CD4-positive, CD25-positive, alpha-beta regulatory T cell (primary cell): ENCODE measurements around the gene GPR142. TPM values are rescaled to one million over a fixed set of nuclear protein-coding genes. Genes with fewer than 3 reads are reported as not detected.

ENCODE experiments used
- ATAC-seq, 2 donors: fragments of 150-1000 bp; cut with Tn5 transposase; one replicate each; pipeline ENCODE4 v1.10.0; 2021; ENCODE audit warnings: low read depth in 2 of 2, moderate number of reproducible peaks in 2 of 2, moderate library complexity in 1 of 2
- DNase-seq, 3 donors: peaks; one replicate each; pipeline versions ENCODE4 v3.0.0 to v3.0.0-alpha.2; 2012 to 2022; ENCODE audit warnings: mixed read lengths in 1 of 3
- H3K27ac ChIP-seq: one replicate; pipeline ENCODE4 v1.7.0; 2013; ENCODE audit warnings: mild to moderate bottlenecking, low read length; ENCODE audit not compliant: insufficient read depth, poor library complexity, severe bottlenecking
- H3K27me3 ChIP-seq: one replicate; pipeline ENCODE4 v1.7.0; 2013; ENCODE audit warnings: low read length; ENCODE audit not compliant: control insufficient read depth, insufficient read depth
- H3K36me3 ChIP-seq: one replicate; pipeline ENCODE4 v1.7.0; 2013; ENCODE audit warnings: mild to moderate bottlenecking, low read length, moderate library complexity; ENCODE audit not compliant: control insufficient read depth, insufficient read depth
- H3K4me1 ChIP-seq: 2 replicates; pipeline ENCODE4 v1.7.0; 2013; ENCODE audit warnings: mild to moderate bottlenecking, low read length; ENCODE audit not compliant: insufficient read depth, control insufficient read depth, poor library complexity, severe bottlenecking
- H3K4me3 ChIP-seq: one replicate; pipeline ENCODE4 v1.7.0; 2013; ENCODE audit warnings: low read depth, mild to moderate bottlenecking, low read length, moderate library complexity
- H3K9me3 ChIP-seq, 2 experiments: 1 replicate in 1 of 2; 2 replicates in 1 of 2; pipeline ENCODE4 v1.7.0; 2013; ENCODE audit warnings: low read length in 2 of 2, mild to moderate bottlenecking in 1 of 2, moderate library complexity in 1 of 2; ENCODE audit not compliant: control insufficient read depth in 2 of 2
- H3K27ac Mint-ChIP-seq, 3 donors: one replicate each; pipeline ENCODE4 v1.8.0; 2020 to 2022; ENCODE audit warnings: mild to moderate bottlenecking in 3 of 3, mixed read lengths in 3 of 3, moderate library complexity in 2 of 3
- H3K27me3 Mint-ChIP-seq: one replicate; pipeline ENCODE4 v1.8.0; 2022; ENCODE audit warnings: mild to moderate bottlenecking, mixed read lengths
- H3K36me3 Mint-ChIP-seq: one replicate; pipeline ENCODE4 v1.8.0; 2020; ENCODE audit warnings: mixed read lengths
- H3K4me1 Mint-ChIP-seq, 4 donors: one replicate each; pipeline ENCODE4 v1.8.0; 2020 to 2022; ENCODE audit warnings: mixed read lengths in 4 of 4, mild to moderate bottlenecking in 1 of 4
- H3K4me3 Mint-ChIP-seq, 4 donors: one replicate each; pipeline ENCODE4 v1.8.0; 2020 to 2022; ENCODE audit warnings: mild to moderate bottlenecking in 4 of 4, mixed read lengths in 4 of 4, moderate library complexity in 3 of 4
- H3K9me3 Mint-ChIP-seq, 7 donors: one replicate each; pipeline ENCODE4 v1.8.0; 2020 to 2022; ENCODE audit warnings: mixed read lengths in 7 of 7, mild to moderate bottlenecking in 3 of 7, moderate library complexity in 2 of 7
- polyA plus RNA-seq, 4 donors: library from polyadenylated mRNA; unstranded; fragments of 300-500 nt; fragmentation: Illumina TruSeq; gene quantifications; one replicate each; pipeline ENCODE4 v1.2.3, GENCODE V29; 2021
- total RNA-seq: library from RNA; stranded (reverse); gene quantifications from one replicate; pipeline ENCODE4 v1.2.3, GENCODE V29; 2022

GPR142 gene
- total and polyA plus RNA-seq, 5 donors from 2014 or later = not detected

DNA sequence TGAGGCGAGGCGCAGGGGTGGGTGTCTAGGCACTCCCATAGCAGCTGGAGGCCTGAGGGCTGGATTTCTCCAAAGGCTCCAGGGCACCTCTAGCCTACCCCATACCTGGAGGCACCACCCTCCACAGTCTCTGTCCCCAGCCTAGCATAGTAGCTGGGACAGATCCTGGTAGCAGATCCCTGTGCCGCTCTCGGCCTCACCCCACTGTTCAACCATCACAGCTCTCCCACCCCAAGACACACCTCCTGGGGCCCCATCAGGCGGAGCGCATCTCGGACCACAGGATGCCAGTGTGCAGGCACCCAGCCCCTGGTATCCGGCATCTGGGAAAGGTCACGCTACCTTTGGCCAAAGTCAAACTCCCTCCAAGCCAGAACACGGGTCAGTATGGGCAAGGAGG is 12.7 kb upstream of the GPR142 start:
- Mint-ChIP-seq H3K27ac (no peak overlapping the region), H3K4me3 (no peak overlapping the region), H3K27me3 (peaks cover 65% of the 10 kb centered on the region)

DNA sequence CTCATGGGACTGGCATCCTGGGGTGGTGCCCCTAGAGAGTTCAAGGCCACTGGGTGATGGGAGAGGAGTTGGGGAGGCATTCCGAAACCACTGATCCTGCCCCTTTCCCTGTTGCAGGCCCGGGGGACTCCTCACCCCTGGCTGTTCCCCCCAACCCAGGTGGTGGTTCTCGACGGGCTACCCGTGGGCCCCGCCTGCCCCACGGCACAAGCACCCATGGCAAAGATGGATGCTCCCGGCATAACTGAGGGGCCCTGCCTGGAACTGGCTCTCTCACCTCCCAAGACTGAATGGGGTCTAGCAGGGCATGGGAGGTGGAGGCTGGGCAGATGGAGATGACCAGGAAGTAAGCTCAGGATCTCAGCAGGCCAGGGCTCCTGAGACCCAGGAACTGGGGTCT is 12.2 kb upstream of the GPR142 start:
- Histone ChIP-seq H3K9me3 (no peaks in the 10 kb centered on the region), H3K4me1 (peaks cover 7% of the 10 kb centered on the region), H3K27ac (no peak overlapping the region), H3K36me3 (no peaks in the 10 kb centered on the region), H3K4me3 (no peak overlapping the region), H3K27me3 (peaks cover 17% of the 10 kb centered on the region)
- no peaks in the 10 kb centered on the region for H3K36me3 Mint-ChIP-seq
- ATAC-seq = no peak
- peak overlapping the region in 1 of 4 donors; percentile 21 for H3K4me3 Mint-ChIP-seq
- DNase-seq = no peak
- H3K9me3 Mint-ChIP-seq = peaks cover 0 to 1% (median 0%) of the 10 kb centered on the region in 7 donors
- H3K27ac Mint-ChIP-seq = no peak overlapping the region
- peaks cover 0 to 16% (median 8%) of the 10 kb centered on the region in 4 donors for H3K4me1 Mint-ChIP-seq
- H3K27me3 Mint-ChIP-seq = peaks cover 65% of the 10 kb centered on the region

More for the DNA sequence above, 12.7 kb upstream of the GPR142 start:
- Histone ChIP-seq H3K27ac (no peak overlapping the region), H3K36me3 (no peaks in the 10 kb centered on the region), H3K4me1 (peaks cover 7% of the 10 kb centered on the region), H3K4me3 (no peak overlapping the region), H3K9me3 (no peaks in the 10 kb centered on the region), H3K27me3 (peaks cover 17% of the 10 kb centered on the region)
- H3K4me1 Mint-ChIP-seq = peaks cover 0 to 16% (median 8%) of the 10 kb centered on the region in 4 donors
- H3K36me3 Mint-ChIP-seq = no peaks in the 10 kb centered on the region
- peaks cover 0 to 1% (median 0%) of the 10 kb centered on the region in 7 donors for H3K9me3 Mint-ChIP-seq
- ATAC-seq (no peak), DNase-seq (no peak)

DNA sequence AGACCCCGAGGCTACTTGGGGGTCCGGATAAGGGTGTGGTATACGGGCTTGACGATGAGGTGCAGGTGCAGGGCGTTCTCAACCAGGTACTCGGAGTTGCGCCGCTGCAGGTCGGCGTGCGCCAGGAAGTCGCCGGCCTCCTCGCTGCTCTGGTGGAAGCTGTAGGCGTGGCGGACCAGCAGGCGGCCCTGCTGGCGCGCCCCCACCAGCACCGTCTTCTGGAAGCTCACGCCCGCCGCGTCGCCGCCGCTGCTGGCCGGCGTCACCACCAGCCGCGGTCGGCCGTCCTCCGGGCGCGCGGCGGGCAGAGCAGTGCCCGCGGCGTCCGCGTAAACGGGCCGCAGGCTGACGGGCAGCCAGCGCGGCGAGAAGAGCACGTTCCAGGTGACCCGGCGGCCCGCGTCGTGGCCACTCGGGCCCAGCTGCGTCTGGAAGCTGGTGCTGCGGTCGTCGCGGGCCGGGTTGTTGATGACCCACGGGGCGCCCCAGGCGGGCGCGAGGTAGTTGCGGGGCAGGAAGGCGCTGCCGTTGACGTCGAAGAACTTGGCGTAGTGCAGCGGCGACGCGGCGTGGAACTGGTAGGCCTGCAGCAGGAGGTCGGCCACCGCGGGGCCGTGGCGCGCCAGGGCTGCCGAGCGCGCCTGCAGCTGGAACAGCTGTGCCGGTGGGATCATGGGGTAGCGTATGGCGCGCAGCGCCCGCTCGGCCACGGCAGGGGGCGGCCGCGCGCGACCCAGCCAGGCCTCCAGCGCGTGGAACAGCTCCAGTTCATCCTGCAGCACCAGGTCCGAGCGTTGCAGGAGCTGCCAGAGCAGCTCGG is 10.4 kb upstream of the GPR142 start:
- Mint-ChIP-seq H3K4me1 (peaks cover 0 to 17% (median 8%) of the 10 kb centered on the region in 4 donors), H3K4me3 (peak overlapping the region in 1 of 4 donors; percentile 39), H3K36me3 (no peaks in the 10 kb centered on the region), H3K27ac (no peak overlapping the region), H3K27me3 (peaks cover 63% of the 10 kb centered on the region), H3K9me3 (peaks cover 0 to 1% (median 0%) of the 10 kb centered on the region in 7 donors)
- Histone ChIP-seq H3K4me1 (peaks cover 7% of the 10 kb centered on the region), H3K27me3 (peaks cover 17% of the 10 kb centered on the region), H3K4me3 (no peak overlapping the region), H3K27ac (no peak overlapping the region), H3K9me3 (no peaks in the 10 kb centered on the region), H3K36me3 (no peaks in the 10 kb centered on the region)
- ATAC-seq (peak; percentile 25 to 36), DNase-seq (peak in 1 of 3 donors; percentile 43)

DNA sequence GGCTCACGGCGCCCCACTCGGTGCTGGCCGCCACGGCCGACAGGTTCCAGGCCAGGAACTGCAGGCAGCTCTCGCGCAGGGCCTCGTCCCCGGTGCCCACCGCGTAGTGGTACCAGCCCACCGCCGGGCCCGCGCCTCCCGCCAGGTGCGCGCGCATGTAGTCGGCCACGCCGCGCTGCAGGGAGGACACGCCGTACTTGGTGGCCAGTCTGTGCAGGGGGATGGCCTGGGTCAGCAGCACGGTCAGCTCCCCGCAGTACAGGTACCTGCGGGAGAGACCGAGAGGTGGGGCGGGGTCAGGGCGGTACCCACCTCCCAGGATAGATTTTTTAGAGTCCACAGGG is 9.9 kb upstream of the GPR142 start:
- Mint-ChIP-seq H3K27ac (no peak overlapping the region), H3K36me3 (no peaks in the 10 kb centered on the region)
- peaks cover 17% of the 10 kb centered on the region for H3K27me3 ChIP-seq

DNA sequence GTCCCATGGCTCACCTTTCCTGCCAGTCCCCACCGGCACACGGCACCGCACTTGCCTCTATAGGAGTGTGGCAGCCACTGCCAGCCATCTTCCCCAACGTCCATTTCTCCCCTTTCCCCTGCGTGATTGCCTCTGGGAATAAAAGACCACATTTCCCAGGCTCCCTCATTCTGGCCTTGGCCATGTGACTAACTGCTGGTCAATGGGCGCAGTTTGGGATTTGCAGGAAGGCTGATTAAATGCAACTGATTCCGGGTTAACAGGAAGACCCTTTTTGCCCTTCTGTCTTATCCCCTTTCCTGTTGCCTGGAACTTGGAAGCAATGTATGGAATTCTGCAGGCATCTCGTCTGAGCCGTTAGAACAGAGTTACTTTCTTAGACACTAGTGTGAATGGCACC is 8.6 kb upstream of the GPR142 start:
- H3K4me3 ChIP-seq = no peak overlapping the region
- H3K27ac ChIP-seq = no peak overlapping the region
- H3K4me1 Mint-ChIP-seq = peaks cover 0 to 17% (median 8%) of the 10 kb centered on the region in 4 donors
- DNase-seq (no peak), ATAC-seq (no peak)
- peaks cover 0 to 1% (median 0%) of the 10 kb centered on the region in 7 donors for H3K9me3 Mint-ChIP-seq
- H3K36me3 ChIP-seq = no peaks in the 10 kb centered on the region
- H3K4me3 Mint-ChIP-seq = peak overlapping the region in 2 of 4 donors; percentile 14 to 51
- peaks cover 17% of the 10 kb centered on the region for H3K27me3 ChIP-seq
- peaks cover 49% of the 10 kb centered on the region for H3K27me3 Mint-ChIP-seq
- H3K27ac Mint-ChIP-seq = no peak overlapping the region
- no peaks in the 10 kb centered on the region for H3K9me3 ChIP-seq
- H3K4me1 ChIP-seq = peaks cover 7% of the 10 kb centered on the region
- H3K36me3 Mint-ChIP-seq = no peaks in the 10 kb centered on the region

More for the DNA sequence above, 9.9 kb upstream of the GPR142 start:
- ATAC-seq = no peak
- Histone ChIP-seq H3K9me3 (no peaks in the 10 kb centered on the region), H3K36me3 (no peaks in the 10 kb centered on the region), H3K4me1 (peaks cover 7% of the 10 kb centered on the region), H3K4me3 (no peak overlapping the region), H3K27ac (no peak overlapping the region)
- peak overlapping the region in 1 of 4 donors; percentile 61 for H3K4me3 Mint-ChIP-seq
- H3K4me1 Mint-ChIP-seq = peaks cover 0 to 19% (median 8%) of the 10 kb centered on the region in 4 donors
- DNase-seq = no peak
- peaks cover 0 to 1% (median 0%) of the 10 kb centered on the region in 7 donors for H3K9me3 Mint-ChIP-seq
- peaks cover 62% of the 10 kb centered on the region for H3K27me3 Mint-ChIP-seq

DNA sequence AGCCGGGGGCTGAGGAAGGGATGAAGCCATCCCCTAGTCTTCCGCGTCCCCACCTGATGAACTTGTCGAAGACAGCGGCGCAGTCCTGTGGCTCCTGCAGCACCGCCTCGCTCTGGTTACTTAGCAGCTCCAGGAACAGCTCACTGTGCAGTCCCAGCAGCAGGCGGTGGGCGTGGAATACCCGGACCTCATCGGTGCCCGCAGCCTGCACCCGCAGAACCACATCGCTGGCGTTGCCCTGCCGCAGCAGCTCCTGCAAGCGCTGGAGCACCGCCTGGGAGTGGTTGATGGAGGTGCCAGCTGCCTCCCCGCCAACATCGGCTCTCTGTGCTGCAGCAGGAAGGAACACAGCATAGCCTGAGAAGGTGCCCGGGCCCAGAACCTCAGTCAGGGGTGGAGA is 7.4 kb upstream of the GPR142 start:
- Mint-ChIP-seq H3K9me3 (peaks cover 0 to 1% (median 0%) of the 10 kb centered on the region in 7 donors), H3K4me1 (peaks cover 0 to 9% (median 4%) of the 10 kb centered on the region in 4 donors), H3K4me3 (no peak overlapping the region), H3K27me3 (peaks cover 37% of the 10 kb centered on the region), H3K36me3 (no peaks in the 10 kb centered on the region), H3K27ac (no peak overlapping the region)
- no peaks in the 10 kb centered on the region for H3K36me3 ChIP-seq
- no peak for DNase-seq
- peaks cover 7% of the 10 kb centered on the region for H3K4me1 ChIP-seq
- peaks cover 15% of the 10 kb centered on the region for H3K27me3 ChIP-seq
- H3K9me3 ChIP-seq = no peaks in the 10 kb centered on the region
- no peak overlapping the region for H3K27ac ChIP-seq
- no peak overlapping the region for H3K4me3 ChIP-seq
- no peak for ATAC-seq

DNA sequence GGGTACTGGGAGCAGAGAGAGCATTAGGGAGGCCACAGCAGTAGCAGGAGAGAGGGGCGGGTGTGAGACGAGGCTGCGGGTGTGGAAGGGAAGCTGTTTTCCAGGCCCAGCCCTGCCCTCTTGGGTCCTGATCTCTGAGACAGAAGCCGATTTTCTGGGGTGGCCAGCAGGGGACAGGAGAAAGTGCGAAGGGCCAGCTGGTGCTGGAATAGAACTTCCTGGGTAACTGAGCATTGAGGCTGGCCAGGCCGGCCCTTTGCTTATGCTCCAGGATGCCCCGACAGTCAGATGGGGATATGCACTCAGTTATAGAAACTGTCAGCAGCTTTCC is 6.4 kb upstream of the GPR142 start:
- peak overlapping the region in 1 of 4 donors; percentile 31 for H3K4me3 Mint-ChIP-seq

More for the DNA sequence above, 6.4 kb upstream of the GPR142 start:
- H3K36me3 Mint-ChIP-seq = no peaks in the 10 kb centered on the region
- H3K9me3 Mint-ChIP-seq = peaks cover 0 to 1% (median 0%) of the 10 kb centered on the region in 7 donors
- H3K4me3 ChIP-seq = no peak overlapping the region
- ATAC-seq = no peak
- peaks cover 36% of the 10 kb centered on the region for H3K27me3 Mint-ChIP-seq
- H3K27ac ChIP-seq = no peak overlapping the region
- H3K27ac Mint-ChIP-seq = no peak overlapping the region
- H3K36me3 ChIP-seq = no peaks in the 10 kb centered on the region
- DNase-seq = no peak
- H3K27me3 ChIP-seq = peaks cover 14% of the 10 kb centered on the region
- H3K4me1 ChIP-seq = peaks cover 7% of the 10 kb centered on the region
- H3K4me1 Mint-ChIP-seq = peaks cover 0 to 9% (median 4%) of the 10 kb centered on the region in 4 donors
- H3K9me3 ChIP-seq = no peaks in the 10 kb centered on the region
